NCI-H748 (cell line): ENCODE measurements around the gene GABRD.

Experiments used
- DNase-seq: peaks from one replicate; lab custom pipeline; 2025; ENCODE audit not compliant: unreplicated experiment; lab: John Stamatoyannopoulos, UW

Gene GABRD

GRCh38 chr1:1985375-1986050, 33.6 kb upstream of the GABRD start:
- DNase-seq = no peak

GRCh38 chr1:1986451-1987141, 32.5 kb upstream of the GABRD start:
- no peak for DNase-seq

GRCh38 chr1:1987142-1987510, 32.0 kb upstream of the GABRD start:
- DNase-seq = no peak

GRCh38 chr1:1988061-1988945, 30.8 kb upstream of the GABRD start:
- peak; percentile 3 for DNase-seq

- DNase-seq = peak; percentile 32
Observed at GRCh38 chr1:1989102-1989542, 30.0 kb upstream of the GABRD start.

GRCh38 chr1:1989789-1990188, 29.4 kb upstream of the GABRD start:
- no peak for DNase-seq

GRCh38 chr1:1990222-1990621, 28.9 kb upstream of the GABRD start:
- no peak for DNase-seq

- no peak for DNase-seq
Observed at GRCh38 chr1:1994536-1994935, 24.6 kb upstream of the GABRD start.

- DNase-seq = no peak
Observed at GRCh38 chr1:1996207-1996651, 22.9 kb upstream of the GABRD start.

GRCh38 chr1:1997576-1997975, 21.6 kb upstream of the GABRD start:
- no peak for DNase-seq

GRCh38 chr1:2000432-2000831, 18.7 kb upstream of the GABRD start:
- no peak for DNase-seq

GRCh38 chr1:2000850-2001249, 18.3 kb upstream of the GABRD start:
- no peak for DNase-seq

GRCh38 chr1:2001773-2002411, 17.3 kb upstream of the GABRD start:
- DNase-seq = no peak

- DNase-seq = peak; percentile 69
Observed at GRCh38 chr1:2003541-2004131, 15.5 kb upstream of the GABRD start, which contains the start of gene CFAP74. Gene CFAP74 (minus strand): TSS chr1:2003786. CDS start chr1:1990956, 12,830 bp downstream.

- DNase-seq = no peak
Observed at GRCh38 chr1:2004856-2005255, 14.3 kb upstream of the GABRD start.

GRCh38 chr1:2009101-2010053, 9.8 kb upstream of the GABRD start:
- DNase-seq = no peak

- no peak for DNase-seq
Observed at GRCh38 chr1:2014181-2014580, 5.0 kb upstream of the GABRD start.

GRCh38 chr1:2014741-2015735, 4.1 kb upstream of the GABRD start:
- no peak for DNase-seq
